Activated CD8-positive, alpha-beta memory T cell treated with anti-CD3 and anti-CD28 coated beads, Interleukin-2, amount 50 U/mL, for 1 hour (primary cell): ENCODE data around the gene CPD.
"Not testable (repeated sequence)": the region's sequence is repeated elsewhere in the genome, so short reads cannot be mapped to it uniquely, and the experiment has no call there.

Experiments used
- DNase-seq: peaks from one replicate; pipeline ENCODE4 v3.0.0-alpha.2; 2020; ENCODE audit errors: extremely low read depth

The CPD gene

GRCh38 chr17:30378825-30379302 is at the start of gene CPD:
Gene CPD, plus strand, starts transcription at chr17:30378927. Its CDS starts 54 bp downstream, at chr17:30378981.
- peak; percentile 86 for DNase-seq

- DNase-seq: peak; percentile 32
These were observed 46.6 kb upstream of the CPD start for GRCh38 chr17:30332057-30332542.

GRCh38 chr17:30333503-30334360 is 45.0 kb upstream of the CPD start, which contains the start of gene TMIGD1:
Gene TMIGD1, minus strand, starts transcription at chr17:30334057. Its CDS starts 1,924 bp downstream, at chr17:30332133.
- no peak for DNase-seq

GRCh38 chr17:30334421-30334820 is 44.3 kb upstream of the CPD start:
- DNase-seq: no peak

GRCh38 chr17:30336369-30337171 is 42.2 kb upstream of the CPD start:
- peak; percentile 34 for DNase-seq

- no peak for DNase-seq
These were observed 41.2 kb upstream of the CPD start for GRCh38 chr17:30337393-30337999.

- no peak for DNase-seq
These were observed 39.6 kb upstream of the CPD start for GRCh38 chr17:30339086-30339485.

GRCh38 chr17:30340801-30341356 is 37.8 kb upstream of the CPD start:
- no peak for DNase-seq

- no peak for DNase-seq
These were observed 37.0 kb upstream of the CPD start for GRCh38 chr17:30341703-30342249.

- DNase-seq: not testable (repeated sequence)
These were observed 35.5 kb upstream of the CPD start for GRCh38 chr17:30343244-30343643.

GRCh38 chr17:30343796-30344195 is 34.9 kb upstream of the CPD start:
- DNase-seq: no peak

- DNase-seq: no peak
These were observed 34.2 kb upstream of the CPD start for GRCh38 chr17:30344283-30345088.

GRCh38 chr17:30345089-30345433 is 33.7 kb upstream of the CPD start:
- no peak for DNase-seq

- no peak for DNase-seq
These were observed 33.1 kb upstream of the CPD start for GRCh38 chr17:30345527-30346075.

- no peak for DNase-seq
These were observed 32.4 kb upstream of the CPD start for GRCh38 chr17:30346221-30346795.

- DNase-seq: no peak
These were observed 31.2 kb upstream of the CPD start for GRCh38 chr17:30347488-30347887.

GRCh38 chr17:30349252-30349651 is 29.5 kb upstream of the CPD start:
- DNase-seq: no peak

GRCh38 chr17:30351263-30351662 is 27.5 kb upstream of the CPD start:
- DNase-seq: not testable (repeated sequence)

GRCh38 chr17:30351735-30352134 is 27.0 kb upstream of the CPD start:
- no peak for DNase-seq

- DNase-seq: no peak
These were observed 26.4 kb upstream of the CPD start for GRCh38 chr17:30352240-30352814.
